BE2C (cell line): ENCODE data around the gene DSEL. TPM values are rescaled to one million over a fixed set of nuclear protein-coding genes. Genes with fewer than 3 reads are reported as not detected.

Experiments used
- DNase-seq: peaks from one replicate; pipeline ENCODE4 v3.0.0-alpha.2; 2020
- H3K27me3 ChIP-seq: fragments of 250-450 bp; sonication (Bioruptor Pico); 2 replicates; pipeline ENCODE4 v1.5.1; 2020; ENCODE audit warnings: mild to moderate bottlenecking
- H3K36me3 ChIP-seq: fragments of 250-450 bp; sonication (Bioruptor Pico); 2 replicates; pipeline ENCODE4 v1.5.1; 2020; ENCODE audit warnings: mild to moderate bottlenecking
- H3K4me1 ChIP-seq: fragments of 250-450 bp; sonication (Bioruptor Pico); 2 replicates; pipeline ENCODE4 v1.5.1; 2020
- H3K4me3 ChIP-seq: 2 replicates; pipeline ENCODE4 v1.5.1; 2011; ENCODE audit warnings: low read depth, low read length
- H3K9me3 ChIP-seq: fragments of 250-450 bp; sonication (Bioruptor Pico); 2 replicates; pipeline ENCODE4 v1.5.1; 2020
- polyA plus RNA-seq: library from polyadenylated mRNA; unstranded; fragments of >200 nt; gene quantifications from one replicate; pipeline ENCODE4 v1.2.1, GENCODE V29; 2012; ENCODE audit warnings: low read depth, missing spikeins; ENCODE audit not compliant: insufficient read length, insufficient read depth
- TF ChIP-seq, protein P1 (sequence below): IDR thresholded peaks from 2 replicates; pipeline ENCODE4 v1.5.1; 2012; ENCODE audit warnings: mild to moderate bottlenecking, low read depth, low read length

The DSEL gene
- 0.69 TPM for polyA plus RNA-seq

DNA sequence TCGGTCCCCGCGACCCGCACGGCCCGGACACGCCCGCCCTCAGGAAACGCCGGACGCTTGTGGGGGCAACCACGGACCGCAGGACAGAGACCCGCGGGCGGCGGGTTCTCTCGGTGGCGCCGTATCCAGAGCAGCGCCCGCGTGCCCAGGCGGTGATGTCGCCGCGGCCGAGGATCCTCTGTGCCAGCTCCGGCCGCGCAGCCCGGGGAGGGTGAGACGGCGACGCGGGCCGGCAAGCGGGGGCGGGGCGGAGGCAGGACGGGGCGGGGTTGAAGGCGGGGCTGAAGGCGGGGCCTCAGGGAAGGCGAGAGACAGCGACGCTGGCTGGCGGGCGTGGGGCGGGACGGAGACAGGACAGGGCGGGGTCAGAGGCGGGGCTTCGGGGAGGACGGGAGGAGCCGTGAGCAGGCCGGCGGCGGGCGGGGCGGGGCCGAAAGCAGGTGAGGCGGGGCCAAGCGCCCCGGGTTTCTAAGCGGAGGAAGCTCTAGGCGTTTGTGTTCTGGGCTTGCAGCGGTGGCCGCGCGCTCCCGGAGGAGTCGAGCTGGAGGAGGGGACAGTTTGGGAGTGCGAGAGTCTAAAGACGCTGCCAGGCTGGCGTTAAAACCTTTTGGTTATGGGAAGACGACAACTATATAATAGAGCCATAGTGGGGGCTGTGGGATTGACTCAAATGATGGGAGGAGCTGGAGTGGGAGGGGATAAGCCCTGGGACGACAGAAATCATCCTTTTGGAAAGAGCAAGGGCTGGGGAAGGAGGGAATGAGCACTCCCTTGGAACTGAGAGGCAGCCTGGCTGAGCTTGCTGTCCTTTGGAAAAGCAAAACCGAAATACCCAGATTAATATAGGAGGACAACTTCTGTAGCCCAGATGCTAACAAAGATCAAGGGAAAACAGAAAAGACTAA is at the start of gene DSEL:
Gene DSEL (minus strand): TSS at position 182 of the 905 bp plus-strand sequence. CDS start 2,112 bp downstream, outside the sequence.
- DNase-seq, result peak; percentile 95
- TF ChIP-seq, protein P1, sequence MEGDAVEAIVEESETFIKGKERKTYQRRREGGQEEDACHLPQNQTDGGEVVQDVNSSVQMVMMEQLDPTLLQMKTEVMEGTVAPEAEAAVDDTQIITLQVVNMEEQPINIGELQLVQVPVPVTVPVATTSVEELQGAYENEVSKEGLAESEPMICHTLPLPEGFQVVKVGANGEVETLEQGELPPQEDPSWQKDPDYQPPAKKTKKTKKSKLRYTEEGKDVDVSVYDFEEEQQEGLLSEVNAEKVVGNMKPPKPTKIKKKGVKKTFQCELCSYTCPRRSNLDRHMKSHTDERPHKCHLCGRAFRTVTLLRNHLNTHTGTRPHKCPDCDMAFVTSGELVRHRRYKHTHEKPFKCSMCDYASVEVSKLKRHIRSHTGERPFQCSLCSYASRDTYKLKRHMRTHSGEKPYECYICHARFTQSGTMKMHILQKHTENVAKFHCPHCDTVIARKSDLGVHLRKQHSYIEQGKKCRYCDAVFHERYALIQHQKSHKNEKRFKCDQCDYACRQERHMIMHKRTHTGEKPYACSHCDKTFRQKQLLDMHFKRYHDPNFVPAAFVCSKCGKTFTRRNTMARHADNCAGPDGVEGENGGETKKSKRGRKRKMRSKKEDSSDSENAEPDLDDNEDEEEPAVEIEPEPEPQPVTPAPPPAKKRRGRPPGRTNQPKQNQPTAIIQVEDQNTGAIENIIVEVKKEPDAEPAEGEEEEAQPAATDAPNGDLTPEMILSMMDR, result no peak
- Histone ChIP-seq H3K4me3 (peak within 1 kb of the TSS; percentile 75), H3K27me3 (no peaks in the 10 kb centered on the region), H3K9me3 (no peaks in the 10 kb centered on the region), H3K4me1 (no peaks in the 10 kb centered on the region), H3K36me3 (no peaks in the 10 kb centered on the region)

DNA sequence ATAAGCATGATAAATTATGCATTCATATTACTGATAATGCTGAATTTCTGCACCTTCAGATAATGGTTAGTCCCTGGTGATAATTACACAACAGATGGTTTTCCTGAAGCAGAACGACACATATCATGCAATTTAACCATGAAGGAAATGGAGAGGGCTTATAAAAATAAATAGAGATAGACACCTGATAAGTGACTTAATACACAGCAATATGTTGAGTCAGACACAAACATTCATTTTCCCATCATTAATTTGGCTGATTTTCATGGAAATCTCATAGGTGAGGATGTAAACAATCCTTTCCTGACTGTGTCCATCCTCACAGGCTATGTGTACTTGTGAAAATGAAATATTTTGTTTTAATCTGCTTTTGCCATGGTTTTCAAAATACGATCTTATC is 36.9 kb upstream of the DSEL start:
- Histone ChIP-seq H3K9me3 (no peaks in the 10 kb centered on the region), H3K36me3 (no peaks in the 10 kb centered on the region), H3K4me1 (no peaks in the 10 kb centered on the region), H3K4me3 (no peak overlapping the region), H3K27me3 (no peaks in the 10 kb centered on the region)
- DNase-seq, result no peak
- TF ChIP-seq, protein P1, result no peak

- H3K36me3 ChIP-seq, result no peaks in the 10 kb centered on the region
- TF ChIP-seq, protein P1, result no peak
- DNase-seq, result no peak
- no peaks in the 10 kb centered on the region for H3K27me3 ChIP-seq
- H3K4me3 ChIP-seq, result no peak overlapping the region
- H3K4me1 ChIP-seq, result no peaks in the 10 kb centered on the region
- no peaks in the 10 kb centered on the region for H3K9me3 ChIP-seq
Observed at GRCh38 chr18:67550872-67551520, 34.5 kb upstream of the DSEL start.

DNA sequence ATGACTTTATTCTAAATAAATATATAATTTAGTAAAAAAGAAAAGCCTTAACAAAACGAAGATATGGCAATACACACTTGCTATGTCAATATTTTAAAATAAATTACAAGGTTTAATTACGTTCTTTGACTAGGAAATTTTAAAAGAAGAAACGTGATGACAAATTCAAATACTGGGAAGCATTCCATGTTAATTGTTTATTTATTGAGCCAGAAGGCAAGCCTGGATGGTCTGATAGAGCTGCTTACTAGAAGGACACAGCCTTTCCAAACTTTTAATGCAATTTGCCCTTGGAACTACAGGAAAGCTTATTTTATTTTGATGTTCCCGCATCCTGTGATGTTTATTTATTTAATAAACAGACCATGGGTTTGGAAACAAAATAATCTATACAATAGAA is 33.4 kb upstream of the DSEL start:
- Histone ChIP-seq H3K4me3 (no peak overlapping the region), H3K27me3 (no peaks in the 10 kb centered on the region), H3K4me1 (no peaks in the 10 kb centered on the region), H3K36me3 (no peaks in the 10 kb centered on the region), H3K9me3 (no peaks in the 10 kb centered on the region)
- DNase-seq, result no peak
- TF ChIP-seq, protein P1, result no peak

DNA sequence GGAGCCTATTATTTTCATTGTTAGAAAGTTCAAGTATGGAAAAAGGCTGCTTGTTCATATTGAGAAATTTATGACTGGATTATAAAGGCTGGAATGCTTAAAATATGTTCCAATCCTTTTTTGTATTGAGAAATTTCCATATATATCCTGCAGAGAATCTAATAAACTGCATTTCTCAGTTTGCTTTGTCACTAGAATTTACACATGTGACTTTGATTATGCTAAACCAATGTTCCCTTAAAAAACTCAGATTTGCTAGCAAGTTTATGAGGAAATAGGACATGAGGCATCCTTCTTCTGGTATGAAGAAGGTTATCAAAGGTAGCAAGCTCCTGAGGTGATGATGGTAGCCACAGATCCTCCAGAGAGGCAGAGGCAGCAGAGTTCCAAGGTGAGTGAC is 29.2 kb upstream of the DSEL start:
- TF ChIP-seq, protein P1, result no peak
- Histone ChIP-seq H3K9me3 (no peaks in the 10 kb centered on the region), H3K27me3 (no peaks in the 10 kb centered on the region), H3K4me1 (no peaks in the 10 kb centered on the region), H3K36me3 (no peaks in the 10 kb centered on the region), H3K4me3 (no peak overlapping the region)
- no peak for DNase-seq

GRCh38 chr18:67540559-67540958 is 24.0 kb upstream of the DSEL start:
- Histone ChIP-seq H3K36me3 (no peaks in the 10 kb centered on the region), H3K4me1 (no peaks in the 10 kb centered on the region), H3K9me3 (no peaks in the 10 kb centered on the region), H3K4me3 (no peak overlapping the region), H3K27me3 (no peaks in the 10 kb centered on the region)
- DNase-seq, result no peak
- TF ChIP-seq, protein P1, result no peak
